NCI-H446 (cell line): Measurements from ENCODE around the gene TRIM45.
"Not testable (repeated sequence)": the region's sequence is repeated elsewhere in the genome, so short reads cannot be mapped to it uniquely, and the experiment has no call there.

Experiments
- DNase-seq, 2 experiments: peaks; one replicate each; lab custom pipeline; 2025; lab: John Stamatoyannopoulos, UW

TRIM45 gene

GRCh38 chr1:117121589-117122329, at the start of gene TRIM45:
TRIM45 (minus strand) TSS chr1:117121749; CDS start chr1:117121201, 548 bp downstream.
- peak; percentile 95 to 98 for DNase-seq

DNA sequence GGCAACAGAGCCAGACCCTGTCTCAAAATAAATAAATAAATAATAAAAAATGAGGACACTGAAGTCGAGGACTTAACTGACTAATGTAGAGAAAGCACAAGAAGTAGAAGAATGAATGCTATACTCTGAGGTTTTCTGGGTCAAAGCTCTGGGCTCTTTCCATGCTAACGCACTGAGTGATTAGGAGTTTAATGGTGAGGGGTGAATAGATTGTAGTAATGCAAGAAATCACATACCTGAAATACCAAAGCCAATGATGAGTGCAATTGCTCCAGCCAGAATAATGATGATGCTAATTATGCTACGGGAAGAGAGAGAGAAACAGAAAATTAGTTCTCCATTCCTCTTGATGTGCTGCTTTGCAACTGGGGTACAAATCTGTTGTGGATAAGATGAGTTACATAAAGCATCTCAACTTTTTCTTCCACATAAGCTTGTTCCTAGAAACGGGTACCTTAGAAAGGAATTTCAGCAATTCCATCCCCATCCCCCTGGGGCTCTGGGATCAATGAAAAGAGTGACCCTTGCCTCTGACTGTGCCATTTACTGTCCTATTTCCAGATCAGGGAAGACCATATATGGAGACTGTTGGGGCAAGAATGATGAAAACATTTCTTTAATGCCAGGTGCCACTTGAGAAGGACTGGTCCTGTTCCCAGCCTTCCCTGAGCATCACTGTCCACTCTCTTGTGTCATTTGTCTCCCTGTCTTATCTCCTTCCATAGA, 48.5 kb upstream of the TRIM45 start:
- no peak for DNase-seq

GRCh38 chr1:117167402-117167801, 45.9 kb upstream of the TRIM45 start:
- no peak for DNase-seq

- no peak for DNase-seq
These were observed 44.5 kb upstream of the TRIM45 start for GRCh38 chr1:117166076-117166475.

- DNase-seq, result no peak
These were observed 42.7 kb upstream of the TRIM45 start for GRCh38 chr1:117164209-117164608.

DNA sequence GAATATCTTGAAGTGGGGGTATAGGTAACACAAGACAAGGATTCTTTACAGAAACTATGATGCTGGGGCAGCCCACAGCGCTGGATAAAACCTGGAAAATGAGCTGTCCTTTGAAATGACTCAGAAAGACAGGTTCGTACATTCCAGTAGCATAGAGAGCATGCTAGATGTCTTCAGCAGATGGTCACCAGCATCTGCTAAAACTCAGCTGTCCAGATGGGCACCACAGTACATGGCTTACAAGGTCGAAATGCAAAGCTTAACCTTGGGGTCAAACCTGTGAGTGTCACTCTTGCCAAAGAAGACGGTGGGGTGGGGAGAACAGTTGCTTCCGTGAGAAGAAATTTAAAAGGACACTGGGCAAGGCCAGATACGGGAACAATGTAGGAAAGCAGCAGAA, 41.3 kb upstream of the TRIM45 start:
- DNase-seq, result no peak

DNA sequence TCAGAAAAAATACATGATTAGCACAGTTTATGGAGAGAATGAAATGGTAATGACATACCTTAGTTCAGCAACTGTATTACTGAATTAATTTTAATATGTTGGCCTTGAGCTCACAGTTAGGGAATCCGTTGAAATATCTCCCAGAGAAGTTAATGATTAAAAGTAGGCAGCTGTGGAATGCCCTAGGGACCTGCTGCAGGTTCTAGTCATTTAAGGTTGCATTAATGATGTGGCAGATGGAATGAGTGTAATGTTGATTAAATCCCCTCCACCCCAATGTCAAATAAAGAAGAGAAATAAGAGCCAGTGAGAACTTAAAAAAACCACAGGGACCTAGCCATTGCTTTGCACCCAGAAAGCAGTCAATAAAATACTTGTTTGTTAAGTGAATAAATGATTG, 40.3 kb upstream of the TRIM45 start:
- no peak for DNase-seq

- not testable (repeated sequence) for DNase-seq
These were observed 29.8 kb upstream of the TRIM45 start for GRCh38 chr1:117151305-117151704.

GRCh38 chr1:117150316-117150715, 28.8 kb upstream of the TRIM45 start:
- no peak for DNase-seq

- DNase-seq, result no peak
These were observed 26.5 kb upstream of the TRIM45 start for GRCh38 chr1:117147856-117148588.

DNA sequence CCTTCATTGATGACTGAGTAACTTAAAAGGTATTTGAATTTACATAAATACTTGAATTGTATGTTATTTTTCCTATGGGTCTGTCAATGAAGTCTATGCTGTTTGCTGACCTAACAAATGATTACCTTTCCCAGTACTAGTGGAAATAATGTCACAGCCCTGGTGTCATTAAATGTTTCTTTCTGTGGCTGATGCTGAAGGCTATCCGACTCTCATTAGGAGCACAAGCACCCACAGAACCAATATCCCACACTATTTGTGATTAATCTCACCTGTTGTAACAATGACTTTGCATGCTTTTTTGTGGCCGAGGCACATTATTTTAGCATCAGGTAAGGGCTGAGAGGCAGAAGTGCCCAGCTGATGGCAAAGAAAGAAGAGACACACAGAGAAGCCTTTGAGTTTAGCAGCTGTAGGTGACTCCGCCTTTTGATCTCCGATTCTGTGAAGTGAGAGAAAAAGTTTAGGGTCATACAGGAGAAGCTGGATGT, 25.8 kb upstream of the TRIM45 start:
- DNase-seq, result no peak

DNA sequence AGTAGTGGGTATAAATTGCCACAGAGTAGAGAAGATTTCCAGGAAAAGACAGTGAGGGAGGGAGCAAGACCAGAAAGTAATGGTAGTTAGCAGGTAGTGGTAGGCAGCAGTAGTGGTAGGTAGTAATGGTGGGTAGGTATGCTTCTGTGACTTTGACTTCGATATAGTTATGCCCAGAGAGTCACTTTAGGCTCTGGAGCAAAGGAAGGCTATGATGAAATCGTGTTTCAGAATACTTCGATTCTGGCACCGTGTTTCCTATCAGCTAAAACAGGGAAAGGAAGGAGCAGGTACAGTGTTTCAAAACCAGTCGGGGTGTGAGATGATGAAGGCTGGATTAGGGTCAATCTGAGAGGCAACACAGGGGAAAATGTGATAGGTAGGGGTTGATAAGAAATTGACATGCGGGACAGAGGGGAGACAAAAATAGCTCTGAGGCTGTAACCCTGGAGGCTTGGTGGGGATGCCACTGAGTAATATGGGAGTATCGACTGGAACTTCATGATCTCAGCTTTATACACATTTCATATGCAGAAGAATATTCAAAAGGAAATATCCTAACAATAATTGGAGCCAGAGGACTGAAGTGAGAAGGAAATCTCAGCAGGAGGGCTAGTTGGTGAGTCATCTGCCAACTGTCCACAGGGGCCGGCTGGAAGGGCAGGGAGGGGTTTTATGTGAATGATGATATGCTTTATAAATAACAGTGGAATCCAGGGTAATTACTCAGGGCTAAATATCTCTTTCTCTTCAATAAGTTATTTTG, 25.2 kb upstream of the TRIM45 start:
- DNase-seq, result peak; percentile 70 to 87

- DNase-seq, result no peak
These were observed 24.5 kb upstream of the TRIM45 start for GRCh38 chr1:117146072-117146471.

DNA sequence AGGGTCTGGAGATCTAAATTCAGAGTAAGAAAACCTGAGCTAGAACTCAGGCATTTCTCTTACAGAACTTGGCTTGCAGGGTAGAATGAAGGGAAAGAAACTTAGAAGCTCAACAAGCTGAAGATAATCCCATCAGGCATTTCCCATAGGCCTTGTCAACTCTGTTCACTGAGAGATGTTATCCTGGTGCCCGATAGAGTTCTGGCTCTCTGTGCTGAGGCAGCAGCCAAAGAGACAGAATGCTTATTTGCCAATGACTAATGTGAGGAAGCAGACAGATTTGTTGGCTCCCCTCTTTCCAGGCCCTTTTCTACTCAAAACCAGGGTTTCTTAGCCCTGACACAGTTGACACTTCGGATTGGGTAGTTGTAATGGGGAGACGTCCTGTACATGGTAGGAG, 22.3 kb upstream of the TRIM45 start:
- peak; percentile 40 to 80 for DNase-seq

DNA sequence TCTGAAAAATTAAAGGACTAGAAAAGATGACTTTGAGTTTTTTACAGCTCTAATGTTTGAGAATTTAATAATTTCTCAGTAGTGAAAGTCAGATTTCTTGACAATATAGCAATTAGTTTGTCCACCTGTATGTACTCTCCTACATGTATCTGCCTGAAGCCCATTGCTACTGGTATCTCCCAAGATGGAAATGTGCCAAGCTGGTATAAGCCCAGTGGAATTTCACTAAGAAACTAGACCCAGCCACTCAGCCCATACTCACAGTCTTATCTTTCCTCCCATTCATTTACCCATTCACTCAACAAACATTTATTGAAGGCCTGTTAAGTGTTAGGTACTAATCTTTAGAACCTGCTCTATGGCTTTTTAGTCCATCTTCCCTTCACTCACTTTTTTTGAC, 21.6 kb upstream of the TRIM45 start:
- DNase-seq, result no peak

- DNase-seq, result peak in 1 of 2 experiments; percentile 44
These were observed 20.7 kb upstream of the TRIM45 start for GRCh38 chr1:117142200-117142599.

DNA sequence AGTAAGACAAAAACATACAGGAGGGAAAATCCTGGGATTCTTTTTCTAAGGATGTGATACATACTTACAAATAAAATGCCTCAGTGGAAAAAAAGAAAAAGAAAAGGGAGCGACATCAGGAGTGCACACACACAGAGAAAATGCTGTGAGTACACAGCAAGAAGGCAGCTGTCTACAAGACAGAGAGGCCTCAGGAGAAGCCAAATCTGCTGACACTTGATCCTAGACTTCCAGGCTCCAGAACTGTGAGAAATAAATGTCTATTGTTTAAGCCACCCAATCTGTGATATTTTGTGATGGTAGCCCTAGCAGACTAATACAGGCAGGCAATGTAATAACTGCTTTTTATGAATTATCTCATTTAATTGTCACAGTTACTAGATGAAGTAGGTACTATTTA, 17.0 kb upstream of the TRIM45 start:
- DNase-seq, result peak; percentile 52 to 58

DNA sequence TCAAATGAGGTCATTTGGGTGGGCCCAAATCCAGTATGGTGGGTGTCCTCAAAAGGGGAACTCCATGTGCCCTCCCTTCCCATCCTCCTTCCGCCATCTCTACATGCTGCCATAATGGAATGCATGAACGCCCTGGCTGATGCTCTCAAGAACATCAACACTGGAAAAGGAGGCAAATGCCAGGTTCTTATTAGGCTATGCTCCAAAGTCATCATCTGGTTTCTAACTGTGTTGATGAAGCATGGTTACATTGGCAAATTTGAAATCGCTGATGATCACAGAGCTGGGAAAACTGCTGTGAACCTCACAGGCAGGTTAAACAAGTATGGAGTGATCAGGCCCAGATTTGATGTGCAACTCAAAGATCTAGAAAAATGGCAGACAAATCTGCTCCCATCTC, 16.6 kb upstream of the TRIM45 start:
- peak; percentile 67 to 84 for DNase-seq

GRCh38 chr1:117137281-117137855, 15.8 kb upstream of the TRIM45 start:
- no peak for DNase-seq

DNA sequence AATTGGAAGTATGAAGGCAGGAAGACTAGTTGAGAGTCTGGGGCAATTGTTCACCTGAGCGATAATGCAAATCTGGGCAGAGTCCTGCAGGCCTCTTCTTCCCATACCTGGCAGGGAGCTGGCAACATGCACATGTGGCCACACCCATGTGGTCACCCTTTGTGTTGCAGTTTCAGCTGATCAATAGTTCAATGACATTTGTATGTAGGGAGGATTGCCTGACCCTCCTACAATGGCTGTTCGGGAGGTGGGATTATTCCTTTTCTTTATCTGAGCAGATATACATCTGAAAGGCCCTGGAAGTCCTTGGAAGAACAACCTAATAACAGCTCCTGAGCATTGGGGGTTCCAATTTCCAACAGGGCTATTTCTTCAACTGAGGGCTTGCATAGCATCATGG, 15.2 kb upstream of the TRIM45 start:
- no peak for DNase-seq

GRCh38 chr1:117135329-117135728, 13.8 kb upstream of the TRIM45 start:
- DNase-seq, result no peak

DNA sequence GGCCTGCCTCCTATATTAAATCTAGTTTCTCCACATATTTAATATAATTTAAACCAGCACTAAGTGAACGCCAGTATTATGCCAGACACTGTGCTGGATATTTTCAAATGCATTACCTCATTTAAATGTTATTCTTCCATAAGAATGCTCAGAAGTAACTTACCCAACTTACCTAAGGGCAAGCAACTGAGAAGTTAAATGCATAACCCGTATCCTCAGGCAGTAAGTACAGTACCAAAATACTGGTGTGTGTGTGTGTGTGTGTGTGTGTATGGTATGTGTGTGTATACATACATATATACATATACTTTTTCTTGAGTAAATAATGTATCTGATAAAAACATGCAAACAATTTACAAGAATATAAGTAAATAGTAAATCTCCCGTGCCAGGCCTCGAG, 9.0 kb upstream of the TRIM45 start:
- no peak for DNase-seq
